Activated naive CD8-positive, alpha-beta T cell treated with anti-CD3 and anti-CD28 coated beads, Interleukin-2, amount 50 U/mL, for 16 hours (primary cell): ENCODE results near the gene GARS1.
"Not testable (repeated sequence)": the region's sequence is repeated elsewhere in the genome, so short reads cannot be mapped to it uniquely, and the experiment has no call there.

ENCODE experiments used
- DNase-seq: peaks from one replicate; pipeline ENCODE4 v3.0.0-alpha.2; 2020; ENCODE audit warnings: low read depth, low spot score

GARS1 gene

GRCh38 chr7:30627026-30627425 is 32.3 kb downstream of the GARS1 start:
- DNase-seq = no peak

GRCh38 chr7:30630986-30631385 is 36.3 kb downstream of the GARS1 start:
- DNase-seq = no peak

- no peak for DNase-seq
Observed at GRCh38 chr7:30633223-30633622, 38.5 kb downstream of the GARS1 start.

- DNase-seq = no peak
Observed at GRCh38 chr7:30634193-30634626, 39.5 kb downstream of the GARS1 start.

GRCh38 chr7:30634634-30635201 is 40.0 kb downstream of the GARS1 start:
- DNase-seq = no peak

GRCh38 chr7:30635798-30636197 is 41.1 kb downstream of the GARS1 start:
- DNase-seq = no peak

DNA sequence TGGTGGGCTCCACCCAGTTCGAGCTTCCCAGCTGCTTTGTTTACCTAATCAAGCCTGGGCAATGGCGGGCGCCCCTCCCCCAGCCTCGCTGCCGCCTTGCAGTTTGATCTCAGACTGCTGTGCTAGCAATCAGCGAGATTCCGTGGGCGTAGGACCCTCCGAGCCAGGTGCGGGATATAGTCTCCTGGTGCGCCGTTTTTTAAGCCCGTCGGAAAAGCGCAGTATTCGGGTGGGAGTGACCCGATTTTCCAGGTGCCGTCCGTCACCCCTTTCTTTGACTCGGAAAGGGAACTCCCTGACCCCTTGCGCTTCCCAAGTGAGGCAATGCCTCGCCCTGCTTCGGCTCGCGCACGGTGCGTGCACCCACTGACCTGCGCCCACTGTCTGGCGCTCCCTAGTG is 47.6 kb downstream of the GARS1 start:
- not testable (repeated sequence) for DNase-seq

DNA sequence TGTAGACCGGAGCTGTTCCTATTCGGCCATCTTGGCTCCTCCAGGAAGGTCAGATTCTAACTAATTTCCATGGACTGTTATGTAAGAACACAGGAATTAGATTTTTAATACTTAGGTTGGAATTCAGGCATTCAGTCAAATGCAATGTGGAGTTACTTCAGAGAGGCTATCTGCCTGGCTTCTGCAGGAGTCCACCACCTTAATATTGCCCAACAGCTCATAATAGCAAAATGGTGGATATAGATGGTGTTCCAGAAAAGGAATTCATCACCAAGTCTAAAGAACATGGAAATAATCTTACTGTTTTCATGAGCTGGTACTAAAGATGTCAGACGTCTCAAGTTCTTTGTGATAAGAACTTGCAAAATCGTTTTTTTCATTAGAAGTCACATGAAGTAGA is 48.1 kb downstream of the GARS1 start:
- DNase-seq = no peak

DNA sequence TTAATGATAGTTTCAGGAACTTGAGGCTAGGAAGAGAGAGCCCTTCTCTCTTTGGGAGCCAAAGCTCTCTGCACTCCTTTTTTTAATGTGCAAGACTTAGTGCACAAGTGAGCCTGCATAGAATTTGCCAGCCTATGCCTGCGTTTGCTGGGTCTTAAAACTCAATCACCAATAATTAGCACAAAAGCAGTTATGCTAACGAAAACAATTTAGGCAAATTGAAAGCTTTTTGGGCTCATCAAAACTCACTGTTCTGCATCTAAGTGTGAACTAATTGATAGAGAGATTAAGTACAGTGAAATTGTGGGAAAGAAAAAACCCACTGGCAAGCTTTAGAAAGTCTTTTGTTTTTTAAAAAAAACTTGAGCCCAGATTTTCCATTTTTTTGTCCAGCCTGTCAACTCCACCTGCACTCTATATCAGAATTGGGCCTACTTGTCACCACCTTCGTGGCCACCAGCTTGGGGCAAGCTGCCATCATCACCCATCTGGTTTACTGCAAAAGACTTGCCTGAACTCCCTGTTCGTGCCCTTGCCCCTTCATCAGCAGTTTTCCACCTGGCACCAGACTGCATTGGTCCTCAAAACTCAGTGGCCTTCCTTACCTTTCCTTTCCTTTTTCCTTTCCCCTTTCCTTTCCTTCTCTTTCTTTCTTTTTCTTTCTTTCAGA is 49.7 kb downstream of the GARS1 start:
- DNase-seq = no peak

- no peak for DNase-seq
Observed at GRCh38 chr7:30645661-30646060, 51.0 kb downstream of the GARS1 start.

GRCh38 chr7:30646154-30646553 is 51.5 kb downstream of the GARS1 start:
- DNase-seq = no peak

DNA sequence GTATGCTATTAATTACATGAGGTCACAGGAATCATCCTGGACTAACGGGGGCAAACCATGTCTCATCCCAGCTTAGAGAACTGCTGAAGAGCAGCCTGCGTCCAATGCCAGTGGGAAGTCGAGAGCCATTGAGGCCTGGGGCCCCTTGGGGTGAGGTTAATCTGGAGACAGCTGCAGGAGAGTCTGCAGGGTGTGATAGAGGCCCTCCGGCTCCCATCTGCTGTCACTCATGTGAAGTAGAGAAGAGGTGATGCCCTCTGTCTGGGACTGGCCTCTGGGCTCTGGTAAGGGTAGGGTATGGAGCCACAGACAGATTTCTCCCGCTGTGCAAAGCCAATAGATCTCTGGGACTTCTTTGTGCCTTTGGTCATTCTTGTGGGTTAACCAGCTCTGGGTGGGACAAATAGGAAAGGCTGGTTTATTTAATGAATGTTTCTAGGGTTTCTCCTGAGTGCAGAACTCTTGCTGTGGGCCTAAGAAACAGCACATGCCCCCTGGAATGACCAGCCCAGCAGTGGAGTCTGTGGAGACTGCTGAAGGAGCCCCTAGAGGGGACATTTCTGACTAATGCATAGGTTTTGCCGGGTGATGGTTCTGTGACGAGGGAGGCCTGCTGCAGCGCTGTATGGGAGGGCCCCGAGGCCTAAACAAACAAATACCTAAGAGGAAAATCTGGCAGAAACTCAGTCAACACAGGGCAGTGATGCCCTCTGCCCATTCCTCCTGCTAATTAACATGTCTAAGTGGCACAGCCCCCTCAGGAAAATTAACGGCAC is 53.1 kb downstream of the GARS1 start:
- DNase-seq = no peak

GRCh38 chr7:30648744-30649540 is 54.3 kb downstream of the GARS1 start:
- DNase-seq = no peak

DNA sequence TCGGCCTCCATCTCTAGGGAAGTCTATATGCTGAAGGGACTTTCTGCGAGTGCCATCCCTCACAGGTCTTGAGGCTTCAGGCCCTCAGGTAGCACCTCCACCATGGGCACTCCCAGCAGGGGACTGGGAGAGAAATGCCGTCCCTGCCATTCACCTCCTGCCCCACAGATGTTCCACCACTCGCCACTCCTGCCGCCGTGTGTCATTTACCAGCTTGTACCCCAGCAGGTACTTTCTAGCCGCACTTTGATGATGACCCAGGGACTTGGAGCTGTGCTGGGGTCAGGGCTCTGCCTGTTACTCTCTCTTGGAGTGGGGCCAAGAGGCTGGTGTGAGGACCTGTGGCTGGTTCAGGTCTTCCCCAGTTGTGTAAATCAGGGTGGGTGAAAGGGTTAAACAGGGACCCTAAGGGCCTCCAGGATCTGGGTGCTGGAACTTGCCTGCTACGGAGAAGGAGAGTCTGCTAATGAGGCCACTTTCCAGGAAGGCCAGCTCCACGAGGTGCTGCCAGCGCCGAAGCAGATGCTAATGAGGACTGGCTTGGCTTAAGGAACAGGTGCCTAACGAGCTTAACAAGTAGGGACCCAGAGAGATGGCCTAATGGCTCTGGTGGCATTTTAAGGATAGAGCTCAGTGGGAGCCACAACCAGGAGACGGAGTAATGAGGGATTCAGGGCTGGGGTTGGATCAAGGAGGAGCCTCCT is 55.2 kb downstream of the GARS1 start:
- no peak for DNase-seq

GRCh38 chr7:30650421-30650808 is 55.7 kb downstream of the GARS1 start:
- DNase-seq = no peak

- no peak for DNase-seq
Observed at GRCh38 chr7:30652132-30652531, 57.5 kb downstream of the GARS1 start.

- DNase-seq = no peak
Observed at GRCh38 chr7:30652698-30653641, 58.3 kb downstream of the GARS1 start.

DNA sequence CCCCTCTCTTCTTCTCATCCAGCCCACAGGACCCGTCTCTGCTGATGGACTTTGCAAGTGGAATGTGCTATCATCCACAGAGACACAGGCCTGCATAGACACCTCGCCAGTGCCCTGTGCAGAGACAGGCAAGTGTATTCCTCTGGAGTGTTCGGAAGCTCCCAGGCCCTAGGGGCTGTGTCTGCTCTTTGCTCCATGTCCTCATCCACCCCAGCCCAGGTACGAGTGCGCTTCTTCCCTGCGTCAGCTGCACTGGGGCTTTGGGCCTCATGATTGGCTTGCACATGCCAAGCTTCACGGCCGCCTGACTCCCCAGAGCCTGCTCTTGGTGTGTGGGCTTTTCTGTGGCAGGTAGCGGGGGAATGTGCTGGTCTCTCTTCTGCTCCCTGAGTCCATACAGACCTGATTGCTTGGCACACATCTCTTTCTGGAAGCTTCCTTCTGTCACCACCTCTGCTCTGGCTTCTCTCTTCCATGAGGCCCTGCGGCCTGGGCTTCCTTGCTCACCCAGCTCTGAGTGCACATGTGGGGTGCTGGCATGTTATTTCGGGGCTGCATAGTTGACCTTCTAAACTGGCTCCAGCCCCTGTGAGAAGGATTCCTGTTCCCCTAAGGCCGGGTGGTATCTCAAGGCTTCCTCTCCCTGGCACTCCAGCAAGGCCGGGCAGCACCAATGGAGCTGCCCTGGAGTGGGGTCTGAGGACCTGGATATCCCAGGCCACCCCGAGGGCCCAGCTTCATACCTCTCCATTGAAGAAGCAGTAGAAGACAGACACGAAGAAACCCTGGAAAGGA is 59.8 kb downstream of the GARS1 start:
- no peak for DNase-seq
